ENCODE data around the gene SERBP1.
A peak's percentile ranks its signal among the peaks of the same experiment; 100 is the strongest.
"Not testable (repeated sequence)": the region's sequence is repeated elsewhere in the genome, so short reads cannot be mapped to it uniquely, and the experiment has no call there.

The SERBP1 gene

GRCh38 chr1:67430358-67431155 is at the start of gene SERBP1:
Gene SERBP1, minus strand, starts transcription at chr1:67430402. Its CDS starts 102 bp downstream, at chr1:67430300.
- DNase-seq = peak; percentile 96

- DNase-seq = no peak
Observed at GRCh38 chr1:67479146-67479891, 49.1 kb upstream of the SERBP1 start.

- DNase-seq = no peak
Observed at GRCh38 chr1:67476906-67477305, 46.7 kb upstream of the SERBP1 start.

- DNase-seq = no peak
Observed at GRCh38 chr1:67476006-67476482, 45.8 kb upstream of the SERBP1 start.

GRCh38 chr1:67472056-67472455 is 41.9 kb upstream of the SERBP1 start:
- DNase-seq = no peak

GRCh38 chr1:67469431-67469830 is 39.2 kb upstream of the SERBP1 start:
- no peak for DNase-seq

GRCh38 chr1:67468066-67468718 is 38.0 kb upstream of the SERBP1 start:
- no peak for DNase-seq

- no peak for DNase-seq
Observed at GRCh38 chr1:67465375-67465774, 35.2 kb upstream of the SERBP1 start.

GRCh38 chr1:67464746-67465145 is 34.5 kb upstream of the SERBP1 start:
- no peak for DNase-seq

GRCh38 chr1:67464058-67464457 is 33.9 kb upstream of the SERBP1 start:
- no peak for DNase-seq

- DNase-seq = no peak
Observed at GRCh38 chr1:67463298-67463955, 33.2 kb upstream of the SERBP1 start.

- no peak for DNase-seq
Observed at GRCh38 chr1:67460676-67461500, 30.7 kb upstream of the SERBP1 start.

- no peak for DNase-seq
Observed at GRCh38 chr1:67459068-67459467, 28.9 kb upstream of the SERBP1 start.

GRCh38 chr1:67458663-67459062 is 28.5 kb upstream of the SERBP1 start:
- no peak for DNase-seq

- DNase-seq = no peak
Observed at GRCh38 chr1:67457247-67457646, 27.0 kb upstream of the SERBP1 start.

GRCh38 chr1:67451815-67452214 is 21.6 kb upstream of the SERBP1 start:
- DNase-seq = no peak

GRCh38 chr1:67451356-67451755 is 21.2 kb upstream of the SERBP1 start:
- no peak for DNase-seq

- no peak for DNase-seq
Observed at GRCh38 chr1:67446893-67447292, 16.7 kb upstream of the SERBP1 start.

GRCh38 chr1:67446014-67446413 is 15.8 kb upstream of the SERBP1 start:
- DNase-seq = not testable (repeated sequence)

- DNase-seq = no peak
Observed at GRCh38 chr1:67441739-67442281, 11.6 kb upstream of the SERBP1 start.

- DNase-seq = peak; percentile 45
Observed at GRCh38 chr1:67441183-67441582, 11.0 kb upstream of the SERBP1 start.

GRCh38 chr1:67440339-67440738 is 10.1 kb upstream of the SERBP1 start:
- DNase-seq = no peak
